SK-N-SH (cell line): ENCODE data around the gene TEX35.

Source experiments
- EZH2phosphoT487 ChIP-seq: fragments of 200-600 bp; sonication (generic); IDR thresholded peaks from 2 replicates; pipeline ENCODE4 v1.6.1; 2017; ENCODE audit warnings: low read depth, mixed run types, mild to moderate bottlenecking, antibody characterized with exemption, moderate library complexity, borderline replicate concordance
- MXI1 ChIP-seq: IDR thresholded peaks from 2 replicates; pipeline ENCODE4 v1.6.1; 2012; ENCODE audit warnings: mild to moderate bottlenecking, low read depth, low read length, improper control_type of control experiment
- NFIC ChIP-seq: IDR thresholded peaks from 2 replicates; pipeline ENCODE4 v1.4.0; 2012; ENCODE audit warnings: borderline replicate concordance
- NRF1 ChIP-seq: IDR thresholded peaks from 2 replicates; pipeline ENCODE4 v1.6.1; 2012; ENCODE audit warnings: low read depth, mild to moderate bottlenecking, low read length
- POLR2AphosphoS5 ChIP-seq: IDR thresholded peaks from 2 replicates; pipeline ENCODE4 v1.6.1; 2012; ENCODE audit warnings: low read depth, low read length
- RAD21 ChIP-seq: IDR thresholded peaks from 2 replicates; pipeline ENCODE4 v1.6.1; 2012; ENCODE audit warnings: mild to moderate bottlenecking, low read length
- RXRA ChIP-seq: IDR thresholded peaks from 2 replicates; pipeline ENCODE4 v1.4.0; 2012; ENCODE audit warnings: low read depth, mild to moderate bottlenecking, borderline replicate concordance
- SIN3A ChIP-seq: IDR thresholded peaks from 2 replicates; pipeline ENCODE4 v1.6.1; 2012; ENCODE audit warnings: low read depth, mild to moderate bottlenecking, low read length, moderate library complexity, borderline replicate concordance
- YY1 ChIP-seq: IDR thresholded peaks from 2 replicates; pipeline ENCODE4 v1.4.0; 2012; ENCODE audit warnings: low read depth, mild to moderate bottlenecking
- ZBTB33 ChIP-seq: IDR thresholded peaks from 2 replicates; pipeline ENCODE4 v1.4.0; 2012; ENCODE audit warnings: low read depth, borderline replicate concordance
- TF ChIP-seq, protein P1 (sequence below): fragments of 200-600 bp; sonication (generic); IDR thresholded peaks from 2 replicates; pipeline ENCODE4 v1.6.1; 2017; ENCODE audit warnings: antibody characterized with exemption, mild to moderate bottlenecking, moderate library complexity
- TF ChIP-seq, protein P2 (sequence below): IDR thresholded peaks from 2 replicates; pipeline ENCODE4 v1.6.1; 2012; ENCODE audit warnings: mild to moderate bottlenecking, low read depth, low read length, moderate library complexity
- TF ChIP-seq, protein P3 (sequence below): fragments of 150-350 bp; IDR thresholded peaks from 2 replicates; pipeline ENCODE4 v1.6.1; 2016; ENCODE audit warnings: mild to moderate bottlenecking, low read depth, low read length
- TF ChIP-seq, protein P4 (sequence below): IDR thresholded peaks from 2 replicates; pipeline ENCODE4 v1.4.0; 2012; ENCODE audit warnings: low read depth

- TF ChIP-seq RAD21: no peak
- TF ChIP-seq, protein P1, sequence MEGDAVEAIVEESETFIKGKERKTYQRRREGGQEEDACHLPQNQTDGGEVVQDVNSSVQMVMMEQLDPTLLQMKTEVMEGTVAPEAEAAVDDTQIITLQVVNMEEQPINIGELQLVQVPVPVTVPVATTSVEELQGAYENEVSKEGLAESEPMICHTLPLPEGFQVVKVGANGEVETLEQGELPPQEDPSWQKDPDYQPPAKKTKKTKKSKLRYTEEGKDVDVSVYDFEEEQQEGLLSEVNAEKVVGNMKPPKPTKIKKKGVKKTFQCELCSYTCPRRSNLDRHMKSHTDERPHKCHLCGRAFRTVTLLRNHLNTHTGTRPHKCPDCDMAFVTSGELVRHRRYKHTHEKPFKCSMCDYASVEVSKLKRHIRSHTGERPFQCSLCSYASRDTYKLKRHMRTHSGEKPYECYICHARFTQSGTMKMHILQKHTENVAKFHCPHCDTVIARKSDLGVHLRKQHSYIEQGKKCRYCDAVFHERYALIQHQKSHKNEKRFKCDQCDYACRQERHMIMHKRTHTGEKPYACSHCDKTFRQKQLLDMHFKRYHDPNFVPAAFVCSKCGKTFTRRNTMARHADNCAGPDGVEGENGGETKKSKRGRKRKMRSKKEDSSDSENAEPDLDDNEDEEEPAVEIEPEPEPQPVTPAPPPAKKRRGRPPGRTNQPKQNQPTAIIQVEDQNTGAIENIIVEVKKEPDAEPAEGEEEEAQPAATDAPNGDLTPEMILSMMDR: no peak
- TF ChIP-seq, protein P2, sequence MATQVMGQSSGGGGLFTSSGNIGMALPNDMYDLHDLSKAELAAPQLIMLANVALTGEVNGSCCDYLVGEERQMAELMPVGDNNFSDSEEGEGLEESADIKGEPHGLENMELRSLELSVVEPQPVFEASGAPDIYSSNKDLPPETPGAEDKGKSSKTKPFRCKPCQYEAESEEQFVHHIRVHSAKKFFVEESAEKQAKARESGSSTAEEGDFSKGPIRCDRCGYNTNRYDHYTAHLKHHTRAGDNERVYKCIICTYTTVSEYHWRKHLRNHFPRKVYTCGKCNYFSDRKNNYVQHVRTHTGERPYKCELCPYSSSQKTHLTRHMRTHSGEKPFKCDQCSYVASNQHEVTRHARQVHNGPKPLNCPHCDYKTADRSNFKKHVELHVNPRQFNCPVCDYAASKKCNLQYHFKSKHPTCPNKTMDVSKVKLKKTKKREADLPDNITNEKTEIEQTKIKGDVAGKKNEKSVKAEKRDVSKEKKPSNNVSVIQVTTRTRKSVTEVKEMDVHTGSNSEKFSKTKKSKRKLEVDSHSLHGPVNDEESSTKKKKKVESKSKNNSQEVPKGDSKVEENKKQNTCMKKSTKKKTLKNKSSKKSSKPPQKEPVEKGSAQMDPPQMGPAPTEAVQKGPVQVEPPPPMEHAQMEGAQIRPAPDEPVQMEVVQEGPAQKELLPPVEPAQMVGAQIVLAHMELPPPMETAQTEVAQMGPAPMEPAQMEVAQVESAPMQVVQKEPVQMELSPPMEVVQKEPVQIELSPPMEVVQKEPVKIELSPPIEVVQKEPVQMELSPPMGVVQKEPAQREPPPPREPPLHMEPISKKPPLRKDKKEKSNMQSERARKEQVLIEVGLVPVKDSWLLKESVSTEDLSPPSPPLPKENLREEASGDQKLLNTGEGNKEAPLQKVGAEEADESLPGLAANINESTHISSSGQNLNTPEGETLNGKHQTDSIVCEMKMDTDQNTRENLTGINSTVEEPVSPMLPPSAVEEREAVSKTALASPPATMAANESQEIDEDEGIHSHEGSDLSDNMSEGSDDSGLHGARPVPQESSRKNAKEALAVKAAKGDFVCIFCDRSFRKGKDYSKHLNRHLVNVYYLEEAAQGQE: no peak
- TF ChIP-seq, protein P3, sequence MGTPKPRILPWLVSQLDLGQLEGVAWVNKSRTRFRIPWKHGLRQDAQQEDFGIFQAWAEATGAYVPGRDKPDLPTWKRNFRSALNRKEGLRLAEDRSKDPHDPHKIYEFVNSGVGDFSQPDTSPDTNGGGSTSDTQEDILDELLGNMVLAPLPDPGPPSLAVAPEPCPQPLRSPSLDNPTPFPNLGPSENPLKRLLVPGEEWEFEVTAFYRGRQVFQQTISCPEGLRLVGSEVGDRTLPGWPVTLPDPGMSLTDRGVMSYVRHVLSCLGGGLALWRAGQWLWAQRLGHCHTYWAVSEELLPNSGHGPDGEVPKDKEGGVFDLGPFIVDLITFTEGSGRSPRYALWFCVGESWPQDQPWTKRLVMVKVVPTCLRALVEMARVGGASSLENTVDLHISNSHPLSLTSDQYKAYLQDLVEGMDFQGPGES: no peak
- TF ChIP-seq RXRA: no peak
- TF ChIP-seq, protein P4, sequence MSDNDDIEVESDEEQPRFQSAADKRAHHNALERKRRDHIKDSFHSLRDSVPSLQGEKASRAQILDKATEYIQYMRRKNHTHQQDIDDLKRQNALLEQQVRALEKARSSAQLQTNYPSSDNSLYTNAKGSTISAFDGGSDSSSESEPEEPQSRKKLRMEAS: no peak
- TF ChIP-seq MXI1: no peak
- no peak for TF ChIP-seq YY1
- no peak for TF ChIP-seq EZH2phosphoT487
- TF ChIP-seq NRF1: no peak
- TF ChIP-seq ZBTB33: no peak
- no peak for TF ChIP-seq POLR2AphosphoS5
- TF ChIP-seq SIN3A: no peak
- TF ChIP-seq NFIC: no peak
Measured at GRCh38 chr1:178500936-178501554, 11.9 kb upstream of the TEX35 start.
